Esophagus mucosa (tissue), 1 donor: ENCODE results near the gene SHTN1. TPM values are rescaled to one million over a fixed set of nuclear protein-coding genes. Genes with fewer than 3 reads are reported as not detected.

ENCODE experiments used
- ATAC-seq: fragments of 200-7000 bp; cut with Tn5 transposase; one replicate; pipeline ENCODE4 v1.9.1; 2020
- total RNA-seq: library from RNA; stranded (reverse); gene quantifications from one replicate; pipeline ENCODE4 v1.2.4, GENCODE V29; 2023
- donor health status: DM: yes; HTN: yes; CAD: no.

Gene SHTN1
- total RNA-seq, 1 donor from 2014 or later: 23.9 TPM

DNA sequence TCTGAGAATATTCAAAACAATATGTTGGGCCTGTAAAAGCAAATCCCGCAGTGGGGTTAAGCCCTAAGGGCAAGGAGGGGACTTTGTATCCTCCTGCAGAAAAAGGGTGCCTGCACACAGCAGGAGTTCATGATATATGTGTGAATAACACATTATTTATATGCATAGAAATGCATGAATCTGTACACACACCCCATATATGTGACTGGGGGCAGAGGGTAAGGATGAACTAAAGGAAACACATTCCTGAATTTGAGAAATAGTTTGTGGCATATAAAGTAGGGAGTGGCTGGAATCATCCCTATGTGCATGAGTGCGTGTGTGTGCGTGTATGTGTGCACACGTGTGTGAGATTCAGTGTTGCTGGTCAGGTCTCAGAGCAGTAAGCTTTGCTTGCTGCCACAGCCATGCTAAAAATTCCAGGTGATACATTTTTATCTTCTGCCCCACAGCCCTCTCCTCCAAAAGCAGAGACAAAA is 136.8 kb downstream of the SHTN1 start:
- ATAC-seq: no peak

DNA sequence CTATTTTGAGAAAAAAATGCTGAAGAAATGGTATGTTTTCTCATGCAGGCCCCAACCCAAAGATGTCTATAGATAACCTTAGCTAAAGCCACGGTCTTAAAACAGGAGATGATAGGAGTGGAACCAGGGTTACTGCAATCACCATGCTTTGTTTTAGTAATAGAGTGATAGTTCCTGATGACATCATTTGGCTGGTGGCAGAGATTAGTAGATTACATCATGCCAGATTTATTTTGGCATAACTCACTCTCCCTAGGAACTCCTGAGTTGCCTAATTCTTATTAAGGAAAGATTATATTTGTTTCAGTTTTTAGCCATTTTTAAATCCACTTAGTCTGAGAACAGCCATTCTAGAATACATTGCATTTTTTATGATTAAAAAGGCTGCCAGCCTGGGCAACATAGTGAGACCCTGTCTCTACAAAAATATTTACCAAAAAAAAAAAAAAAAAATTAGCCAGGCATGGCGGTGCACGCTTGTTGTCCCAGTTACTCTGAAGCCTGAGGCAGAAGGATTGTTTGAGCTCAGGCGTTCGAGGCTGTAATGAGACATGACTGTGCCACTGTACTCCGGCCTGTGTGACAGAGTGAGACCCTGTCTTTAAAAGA is 137.9 kb downstream of the SHTN1 start:
- peak; percentile 58 for ATAC-seq

DNA sequence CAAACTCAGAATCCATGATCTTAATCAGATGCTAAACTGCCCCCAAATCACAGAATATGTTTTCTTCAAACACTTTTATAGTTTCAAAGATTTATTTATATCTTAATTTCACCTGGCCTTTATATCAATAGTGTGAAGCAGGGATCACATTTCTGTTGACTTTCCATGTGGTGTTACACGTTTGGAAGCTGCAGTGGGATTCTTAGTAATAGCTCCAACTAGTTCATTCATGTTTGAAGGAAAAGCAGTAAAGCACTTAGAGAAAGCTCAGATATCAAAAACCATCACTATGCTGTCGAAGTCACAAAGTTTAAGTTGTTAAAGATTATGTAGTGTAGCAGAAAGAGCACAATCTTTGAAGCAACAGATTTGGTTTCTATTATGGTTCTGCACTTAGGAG is 138.9 kb downstream of the SHTN1 start:
- no peak for ATAC-seq

DNA sequence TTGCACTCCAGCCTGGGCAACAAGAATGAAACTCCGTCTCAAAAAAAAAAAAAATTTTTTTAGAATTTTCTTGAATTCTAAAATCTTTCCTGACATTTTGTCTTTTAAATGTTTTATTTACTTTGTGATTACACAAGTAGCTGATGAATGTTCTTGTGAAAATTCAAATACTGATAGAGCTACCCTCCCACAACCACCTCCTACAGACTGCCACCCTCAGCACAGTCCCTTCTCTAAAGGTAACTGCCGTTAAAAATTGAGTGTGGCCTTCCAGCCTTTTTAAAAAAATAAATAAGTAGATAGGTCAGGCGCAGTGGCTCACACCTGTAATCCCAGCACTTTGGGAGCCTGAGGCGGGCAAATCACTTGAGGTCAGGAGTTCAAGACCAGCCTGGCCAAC is 140.6 kb downstream of the SHTN1 start:
- ATAC-seq: no peak

DNA sequence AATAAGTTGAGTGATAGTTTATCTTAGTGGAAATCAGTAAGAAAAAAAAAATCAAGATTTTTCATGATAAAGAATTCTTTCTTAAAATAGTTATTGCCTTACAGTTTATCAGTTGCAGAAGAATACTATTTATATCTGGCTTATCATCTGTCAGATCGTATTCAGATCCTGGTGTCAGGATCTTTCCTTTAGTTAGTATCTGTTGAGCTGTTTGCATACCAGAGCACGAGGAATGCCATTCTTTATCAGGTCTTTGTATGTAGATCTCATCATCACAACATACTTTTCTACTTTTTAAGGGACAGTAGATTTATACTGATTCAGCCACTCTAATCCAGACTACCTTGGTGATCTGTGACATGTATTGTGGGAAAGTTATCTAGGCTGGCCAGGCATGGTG is 143.2 kb downstream of the SHTN1 start:
- no peak for ATAC-seq

DNA sequence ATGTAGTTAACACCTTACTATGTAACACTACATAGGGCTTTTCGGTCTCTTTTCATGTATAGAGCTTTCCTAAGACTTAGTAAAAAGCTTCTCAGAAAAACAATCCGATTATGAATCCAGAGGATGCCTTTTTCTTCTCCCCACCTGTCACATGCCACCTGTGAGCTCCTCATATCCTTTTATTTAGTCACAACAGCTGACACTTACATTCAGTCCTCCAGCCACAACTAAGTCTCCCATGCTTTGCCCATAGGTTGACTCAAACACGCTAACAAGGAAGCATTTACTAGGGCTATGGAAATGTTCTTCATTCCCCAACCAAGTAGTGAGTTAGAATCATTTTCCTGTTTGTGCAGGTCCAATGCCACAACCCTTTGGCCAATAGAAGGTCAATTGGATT is 147.8 kb downstream of the SHTN1 start:
- no peak for ATAC-seq

DNA sequence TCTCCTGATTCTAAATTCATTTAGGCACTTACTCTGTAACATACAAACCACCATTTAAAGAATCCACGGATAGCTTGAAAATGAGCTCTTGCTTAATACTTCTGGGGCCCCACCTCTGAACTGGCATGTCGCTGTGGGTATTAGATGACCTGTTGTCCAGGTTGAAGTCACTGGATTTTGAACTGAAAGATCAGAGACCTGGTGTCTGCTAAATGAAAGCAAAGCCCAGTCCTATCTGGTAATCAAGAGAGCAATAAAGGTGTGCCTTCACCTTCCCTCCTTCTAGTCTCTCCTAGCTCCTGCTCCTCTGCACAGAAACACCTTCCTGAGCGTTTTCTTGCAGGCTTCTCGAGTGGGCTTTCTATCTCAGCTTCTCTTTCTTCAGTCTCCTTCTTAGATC is 151.3 kb downstream of the SHTN1 start:
- ATAC-seq: no peak

DNA sequence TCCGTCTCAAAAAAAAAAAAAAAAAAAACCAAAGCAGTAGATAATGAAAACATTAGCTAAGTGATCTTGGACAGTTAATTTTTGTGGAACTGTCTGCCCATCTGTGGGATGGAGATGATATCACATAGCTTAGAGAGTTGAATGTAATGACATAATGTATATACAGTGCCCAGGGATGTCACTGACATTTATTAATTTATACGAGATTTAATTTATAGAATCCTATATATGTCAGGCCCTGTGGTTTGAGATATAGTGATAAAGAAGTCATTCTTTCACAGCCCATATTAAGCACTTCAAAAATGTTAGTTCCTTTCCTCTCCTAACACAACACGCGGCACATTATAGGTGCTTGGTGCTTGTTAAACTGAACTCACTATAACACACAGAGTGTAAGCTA is 151.7 kb downstream of the SHTN1 start:
- no peak for ATAC-seq

DNA sequence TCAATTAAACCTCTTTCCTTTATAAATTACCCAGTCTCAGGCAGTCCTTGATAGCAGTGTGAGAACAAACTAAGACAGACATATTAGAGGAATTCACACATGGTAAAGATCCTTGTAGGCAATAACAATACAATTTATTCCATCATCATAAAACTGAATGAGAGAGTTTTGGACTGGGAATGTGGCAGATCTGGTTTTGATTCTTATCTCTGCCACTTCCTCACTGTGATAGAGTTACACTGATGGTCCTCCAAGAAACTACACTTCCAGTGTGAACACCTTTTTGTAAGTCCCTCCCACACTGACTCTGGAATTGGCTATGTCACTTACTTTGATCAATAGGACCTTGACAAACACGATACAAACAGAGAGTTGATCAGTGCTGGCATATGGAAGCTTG is 152.7 kb downstream of the SHTN1 start:
- no peak for ATAC-seq

DNA sequence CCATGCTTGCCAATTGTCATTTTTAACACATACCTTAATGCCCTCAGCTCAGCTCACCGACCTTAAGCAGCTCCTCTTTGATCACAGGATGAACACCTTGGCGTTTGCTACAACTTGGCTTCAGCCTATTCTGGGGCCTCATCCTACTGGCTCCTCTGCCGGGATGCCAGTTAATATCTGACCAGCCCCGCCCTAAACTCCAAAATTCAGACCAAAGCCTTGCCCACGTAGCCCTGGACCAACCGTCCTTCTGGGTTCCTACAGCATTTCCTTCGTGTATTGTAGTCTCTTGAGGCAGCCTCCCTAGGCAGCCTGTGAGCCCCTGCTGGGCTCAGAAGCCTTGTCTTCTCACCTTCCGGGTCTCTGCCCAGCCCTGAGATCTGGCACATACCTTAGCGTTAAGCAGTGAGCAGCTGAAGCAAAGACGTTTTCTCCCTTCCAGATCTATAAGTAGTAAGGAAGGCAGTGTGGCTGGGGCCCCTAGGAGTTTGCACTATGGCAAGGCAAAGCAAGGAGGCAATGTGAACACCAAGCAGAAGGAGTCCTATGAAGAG is 154.9 kb downstream of the SHTN1 start:
- no peak for ATAC-seq

DNA sequence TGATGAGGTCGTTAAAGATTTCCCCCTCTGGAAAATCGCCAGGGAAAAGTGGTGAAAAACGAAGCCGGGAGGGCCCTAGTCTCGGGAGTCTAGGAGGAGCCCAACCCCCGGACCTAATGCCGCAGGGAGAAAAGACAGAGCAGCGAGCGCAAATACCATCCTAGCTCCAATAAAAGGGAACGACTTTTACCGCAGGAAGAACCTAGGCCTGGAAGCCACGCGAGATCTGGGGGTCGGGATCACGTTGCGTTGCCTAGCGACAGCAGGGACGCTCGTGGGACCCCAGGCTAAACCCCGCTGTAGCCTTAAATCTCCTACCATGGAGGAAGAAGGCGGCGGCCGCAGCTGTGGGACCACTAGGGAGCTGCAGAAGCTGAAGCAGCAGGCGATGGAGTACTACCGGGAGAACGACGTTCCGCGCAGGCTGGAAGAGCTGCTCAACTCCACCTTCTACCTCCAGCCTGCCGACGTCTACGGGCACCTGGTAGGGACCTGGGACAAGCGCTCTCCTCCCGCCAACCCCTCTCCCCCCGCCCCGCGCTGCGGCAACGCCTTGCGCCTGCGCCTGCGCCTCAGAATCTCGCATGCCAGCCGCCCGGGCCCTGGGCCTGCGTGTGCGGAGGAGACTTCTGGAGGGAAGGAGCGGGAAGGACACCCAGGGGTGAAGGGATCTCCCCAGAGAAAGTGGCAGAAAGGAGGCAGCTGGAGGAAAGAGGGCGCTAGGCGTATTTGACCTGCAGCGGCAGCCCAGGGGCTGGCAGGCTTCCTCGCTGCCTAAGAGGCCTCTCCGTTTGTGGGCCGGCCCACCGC is 155.5 kb downstream of the SHTN1 start, which contains the start of gene ENO4:
Gene ENO4 (plus strand): TSS at position 252 of the 810 bp plus-strand sequence. CDS start 68 bp downstream, at position 320.
- peak; percentile 93 for ATAC-seq

DNA sequence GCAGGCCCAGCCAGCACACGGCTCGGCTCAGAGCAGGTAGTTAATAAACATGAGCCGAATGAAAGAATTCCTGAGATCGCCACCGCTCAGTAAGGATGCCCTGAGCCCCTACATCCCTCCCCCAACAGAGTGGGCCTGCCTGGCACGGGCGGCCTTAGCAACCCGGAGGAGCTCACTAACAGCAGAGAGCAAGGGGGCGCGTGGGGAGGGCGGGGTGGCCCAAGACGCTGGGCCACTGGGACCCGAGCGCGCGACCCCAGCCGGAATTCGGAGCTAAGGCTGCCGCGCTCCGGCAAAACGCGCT is 156.1 kb downstream of the SHTN1 start:
- peak; percentile 31 for ATAC-seq

DNA sequence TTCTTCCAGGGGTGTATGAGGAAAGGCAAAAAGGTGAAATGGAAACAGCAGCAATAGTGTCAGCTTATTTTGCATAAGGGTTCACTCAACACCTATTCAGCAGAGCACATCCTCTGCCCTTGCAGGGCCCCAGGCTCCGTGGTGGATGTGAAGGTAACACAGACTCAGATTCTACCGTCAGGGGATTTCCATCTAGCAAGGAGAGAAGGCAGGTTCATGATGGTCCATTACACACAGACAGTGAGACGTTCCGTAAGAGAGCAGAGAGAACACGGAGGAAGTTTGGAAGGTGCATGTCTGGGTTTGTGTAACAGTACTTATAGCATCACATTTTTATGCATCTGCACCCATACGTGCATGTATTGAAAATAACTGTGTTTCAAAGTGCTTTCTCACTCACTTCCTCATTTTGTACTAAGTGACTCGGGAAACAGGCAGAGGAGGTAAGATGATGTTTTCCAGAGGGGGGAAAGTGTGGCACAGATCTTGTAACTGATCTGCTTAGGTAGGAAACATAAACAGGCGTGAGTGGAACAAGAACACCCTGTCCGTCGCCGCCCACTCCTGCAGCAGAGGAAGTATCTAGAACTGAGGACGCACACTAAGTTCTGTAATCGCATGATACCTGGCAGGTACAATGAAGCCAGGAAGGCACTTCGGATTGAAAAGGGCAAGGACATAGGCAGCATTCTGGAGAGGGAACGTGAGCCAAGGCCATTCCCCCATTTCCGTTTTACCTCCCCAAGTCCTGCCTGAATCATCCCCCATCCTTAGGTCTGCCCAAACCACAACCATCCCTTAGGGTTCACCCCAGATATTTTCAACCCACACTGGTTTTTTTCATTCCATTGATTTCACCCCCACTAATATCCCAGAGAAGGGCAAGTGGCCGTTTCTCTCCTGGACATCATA is 156.7 kb downstream of the SHTN1 start:
- ATAC-seq: no peak

DNA sequence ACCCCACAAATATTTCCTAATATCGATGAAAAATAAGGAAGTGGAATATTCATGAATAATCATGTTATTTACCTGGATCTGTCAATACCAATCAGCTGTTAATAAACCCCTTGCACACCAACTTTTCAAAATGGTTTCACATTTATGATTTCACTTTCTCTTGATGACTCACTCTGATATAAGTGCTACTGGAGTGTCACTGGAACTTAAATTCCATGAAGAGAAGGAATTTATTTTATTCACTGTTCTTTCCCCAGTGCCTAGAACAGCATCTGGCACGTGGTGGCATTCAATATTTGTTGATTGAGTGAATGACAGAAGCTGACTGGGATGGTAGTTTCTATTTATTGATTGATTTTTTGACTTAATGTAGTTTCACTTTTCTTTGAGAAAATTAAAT is 159.2 kb downstream of the SHTN1 start:
- ATAC-seq: no peak

DNA sequence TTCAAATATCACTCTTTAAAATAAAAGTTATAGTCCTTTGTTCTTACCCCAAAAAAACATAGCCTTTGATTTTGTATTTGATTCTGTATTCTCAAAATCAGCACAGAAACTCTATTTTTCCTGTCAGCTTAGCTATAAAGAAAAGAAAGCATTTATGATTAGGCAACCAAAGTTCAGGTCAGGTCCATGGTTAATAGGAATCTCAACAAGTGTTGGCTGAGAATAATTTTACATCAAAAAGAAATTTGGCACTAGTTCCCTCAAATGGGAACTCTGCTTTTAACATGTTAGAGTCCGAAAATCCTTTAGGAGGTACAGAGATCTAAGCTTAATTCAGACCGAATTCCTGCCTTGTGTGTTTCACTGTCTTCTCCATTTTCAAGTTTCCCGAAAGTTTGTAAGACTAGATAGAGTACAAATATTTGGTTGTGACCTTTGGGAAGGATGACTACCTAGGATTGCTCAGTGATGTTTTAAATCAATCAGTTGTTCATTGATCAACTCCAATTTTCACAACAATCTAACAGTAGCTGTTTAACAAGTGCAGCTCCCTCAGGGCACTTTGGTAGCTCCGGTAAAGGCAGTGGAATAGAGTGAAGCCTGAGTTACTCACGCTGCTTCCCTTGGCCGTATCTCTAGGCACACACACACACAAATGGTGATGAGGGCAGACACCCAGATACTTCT is 164.5 kb downstream of the SHTN1 start:
- no peak for ATAC-seq

DNA sequence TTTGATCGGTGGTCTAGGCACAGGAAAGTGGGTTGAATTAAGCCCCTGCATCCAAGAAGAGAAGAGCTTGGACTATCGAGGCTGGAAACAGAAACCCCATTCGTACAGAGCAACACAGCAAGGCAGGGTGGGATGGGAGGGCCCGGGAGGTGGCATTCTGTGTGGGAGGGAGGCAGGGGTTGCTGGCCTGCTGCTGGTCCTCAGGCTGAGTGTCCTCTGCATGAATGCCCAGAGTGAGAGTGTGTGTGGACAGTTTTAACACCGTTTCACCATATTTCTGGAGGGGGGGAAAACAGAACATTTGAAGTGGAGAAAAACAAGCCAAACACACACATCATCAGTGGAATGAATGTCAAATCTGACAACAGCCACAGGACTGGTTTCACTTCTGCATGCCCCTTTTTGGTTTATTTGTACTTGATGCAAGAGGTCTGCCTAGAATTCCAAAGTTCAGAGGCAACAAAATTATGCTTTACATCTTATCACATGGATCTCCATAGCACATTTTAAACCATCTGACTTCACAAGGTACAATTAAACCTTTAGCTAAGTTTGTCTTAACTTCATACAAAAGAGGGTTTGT is 166.8 kb downstream of the SHTN1 start:
- no peak for ATAC-seq

DNA sequence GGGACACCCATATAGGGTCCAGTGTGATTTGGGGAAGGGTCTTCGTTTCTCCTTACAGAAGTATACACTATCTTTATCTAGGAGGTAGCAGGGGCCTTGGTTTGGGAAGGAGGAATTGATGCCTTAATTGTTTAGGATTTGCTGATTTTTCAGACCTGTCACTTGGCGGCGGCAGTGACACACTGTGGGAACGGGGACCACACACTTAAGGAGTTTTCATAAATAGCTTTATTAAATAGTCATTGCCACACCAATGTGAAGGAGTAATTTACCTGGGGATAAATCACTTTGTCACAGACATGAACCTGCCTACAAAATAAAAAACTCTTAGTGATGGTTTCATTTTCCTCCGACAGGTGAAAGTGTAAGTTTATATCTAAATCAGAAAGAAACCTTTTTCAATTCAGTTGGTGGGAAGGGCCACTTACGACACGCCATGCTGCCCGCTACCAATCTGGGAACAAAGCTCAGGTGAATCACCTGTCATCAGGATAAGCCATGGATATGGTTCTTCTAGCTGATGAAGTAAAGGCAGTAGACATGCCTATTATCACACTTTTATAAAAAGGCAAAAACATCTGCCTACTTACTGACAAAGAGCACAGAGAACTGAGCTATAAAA is 168.0 kb downstream of the SHTN1 start:
- ATAC-seq: no peak

DNA sequence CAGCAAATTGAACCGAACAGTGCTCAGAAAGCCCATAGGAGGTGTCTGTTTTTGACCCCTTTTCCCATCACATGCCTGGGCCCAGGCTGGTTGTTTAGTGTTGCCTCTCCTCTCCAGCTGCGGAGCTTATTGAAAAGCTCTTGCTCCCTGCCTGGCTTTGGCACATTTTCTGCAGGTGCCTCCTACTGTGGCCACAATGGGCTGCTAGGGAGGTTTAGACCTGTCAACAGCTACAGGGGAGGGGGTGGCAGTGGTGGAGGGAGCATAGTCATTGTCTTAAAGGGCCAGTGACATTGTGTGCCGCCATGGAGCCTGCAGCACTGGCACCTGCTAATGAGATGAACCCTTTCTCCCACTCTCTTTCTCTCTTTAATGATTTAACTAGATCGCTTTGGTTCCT is 168.9 kb downstream of the SHTN1 start:
- ATAC-seq: no peak

DNA sequence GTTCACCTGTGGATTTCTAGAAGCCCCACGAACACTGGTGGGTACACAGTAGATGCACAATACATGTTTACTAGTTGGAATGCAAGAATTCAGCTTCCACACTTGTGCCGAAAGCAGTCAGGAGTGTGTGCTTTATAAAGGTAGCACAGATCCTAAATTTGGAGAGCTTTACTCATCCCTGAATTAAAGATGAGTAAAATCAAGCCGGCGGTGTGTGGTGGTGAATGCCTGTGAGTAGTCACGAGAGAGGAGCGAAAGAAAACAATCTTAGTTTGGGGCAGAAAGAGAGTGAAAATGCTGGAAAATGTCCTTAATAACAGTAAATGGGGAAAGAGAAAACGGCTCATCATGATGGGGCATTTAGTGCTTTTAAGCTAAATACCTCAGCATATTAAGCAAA is 169.3 kb downstream of the SHTN1 start:
- ATAC-seq: no peak

DNA sequence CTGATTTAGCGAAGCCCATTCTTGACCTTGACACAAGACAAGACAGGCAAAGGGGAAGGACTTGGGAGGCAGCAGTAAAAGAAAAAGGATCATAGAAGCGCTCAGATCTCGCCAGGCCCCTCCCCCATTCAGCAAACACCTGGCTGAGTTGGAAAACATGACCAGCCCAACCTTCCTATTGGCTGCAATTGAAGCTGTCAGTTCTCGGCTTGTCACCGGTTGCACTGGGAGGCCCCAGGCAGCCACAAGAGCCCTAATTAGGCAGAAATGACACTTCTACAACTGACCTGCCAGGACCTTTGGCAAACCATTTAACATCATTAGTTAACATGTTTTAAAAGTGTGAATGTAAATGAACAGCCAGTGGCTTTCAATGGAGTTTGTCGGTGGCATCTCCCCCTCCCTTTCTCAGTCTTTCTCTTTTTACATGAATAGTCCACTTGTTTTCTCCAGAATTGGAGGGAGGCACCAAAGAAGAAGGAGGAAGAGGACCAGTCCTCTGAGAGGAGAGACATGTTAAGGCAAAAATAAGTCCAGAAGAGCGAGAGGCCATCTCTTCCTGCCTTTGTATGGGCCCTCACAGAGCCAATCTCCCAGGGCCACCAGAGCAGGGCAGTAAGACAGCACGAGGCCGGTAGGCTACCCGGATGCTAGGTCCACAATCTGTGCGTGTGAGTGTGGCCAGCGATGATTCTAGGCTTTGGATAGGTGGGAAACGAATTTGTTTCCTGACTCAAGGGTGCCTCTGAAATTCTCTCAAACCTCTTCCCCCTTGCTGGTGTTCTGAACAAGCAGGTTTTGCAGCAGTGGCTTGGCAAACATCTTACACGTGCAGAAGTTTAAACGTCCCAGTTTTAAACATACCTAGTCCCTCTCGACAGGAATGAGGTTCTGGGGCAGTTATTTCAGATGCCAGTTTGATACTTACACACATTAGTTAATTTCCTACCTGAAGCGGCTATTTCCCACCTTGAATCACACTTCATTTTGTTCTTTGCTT is 170.7 kb downstream of the SHTN1 start:
- ATAC-seq: no peak
